ENCODE results near the gene OSGIN1.
A peak's percentile ranks its signal among the peaks of the same experiment; 100 is the strongest.

The OSGIN1 gene

GRCh38 chr16:83973581-83974385 lies 20.7 kb downstream of the OSGIN1 start:
- no peak for DNase-seq

- DNase-seq: no peak
These were observed 21.4 kb downstream of the OSGIN1 start for GRCh38 chr16:83974475-83974874.

- no peak for DNase-seq
These were observed 22.7 kb downstream of the OSGIN1 start for GRCh38 chr16:83975590-83976260.

GRCh38 chr16:83977056-83977815 lies 24.2 kb downstream of the OSGIN1 start:
- no peak for DNase-seq

- DNase-seq: no peak
These were observed 25.4 kb downstream of the OSGIN1 start for GRCh38 chr16:83978401-83978904.

GRCh38 chr16:83979441-83979840 lies 26.4 kb downstream of the OSGIN1 start:
- no peak for DNase-seq

- no peak for DNase-seq
These were observed 27.8 kb downstream of the OSGIN1 start for GRCh38 chr16:83980794-83981193.

GRCh38 chr16:83981799-83982198 lies 28.8 kb downstream of the OSGIN1 start:
- no peak for DNase-seq

GRCh38 chr16:83983491-83983890 lies 30.5 kb downstream of the OSGIN1 start:
- no peak for DNase-seq

- DNase-seq: no peak
These were observed 36.3 kb downstream of the OSGIN1 start for GRCh38 chr16:83989300-83989699.

GRCh38 chr16:83990492-83990891 lies 37.5 kb downstream of the OSGIN1 start:
- no peak for DNase-seq

- DNase-seq: no peak
These were observed 39.6 kb downstream of the OSGIN1 start for GRCh38 chr16:83992624-83993023.

GRCh38 chr16:83994087-83994486 lies 41.0 kb downstream of the OSGIN1 start:
- no peak for DNase-seq

- no peak for DNase-seq
These were observed 41.7 kb downstream of the OSGIN1 start for GRCh38 chr16:83994703-83995102.

GRCh38 chr16:83995754-83996153 lies 42.7 kb downstream of the OSGIN1 start:
- DNase-seq: peak; percentile 77

- DNase-seq: no peak
These were observed 43.6 kb downstream of the OSGIN1 start for GRCh38 chr16:83996481-83997252.

- DNase-seq: no peak
These were observed 45.1 kb downstream of the OSGIN1 start for GRCh38 chr16:83998091-83998490.

- DNase-seq: no peak
These were observed 48.1 kb downstream of the OSGIN1 start for GRCh38 chr16:84000989-84001642.

GRCh38 chr16:84001726-84002125 lies 48.7 kb downstream of the OSGIN1 start:
- DNase-seq: no peak

GRCh38 chr16:84003038-84003437 lies 50.0 kb downstream of the OSGIN1 start:
- DNase-seq: no peak

GRCh38 chr16:84004442-84004841 lies 51.4 kb downstream of the OSGIN1 start:
- no peak for DNase-seq

- no peak for DNase-seq
These were observed 52.4 kb downstream of the OSGIN1 start for GRCh38 chr16:84005391-84005790.

Data from NCI-H748 treated with DMSO at 0.1 percent for 48 hours (cell line).